Thyroid gland (tissue), 4 donors: ENCODE results near the gene LRFN2.

Source experiments
- POLR2A ChIP-seq, 2 donors: fragments of 450-650 bp; IDR thresholded peaks; one replicate each; pipeline ENCODE4 v1.6.1; 2017; ENCODE audit warnings: antibody characterized with exemption in 2 of 2, mild to moderate bottlenecking in 2 of 2, moderate library complexity in 1 of 2
- TF ChIP-seq, protein P1 (sequence below), 6 experiments: fragments of 200-600 bp in 3 of 6; fragments of 450-650 bp in 3 of 6; sonication (generic) in 3 of 6; IDR thresholded peaks; one replicate each; pipeline ENCODE4 v1.5.1; 2016 to 2019; ENCODE audit warnings: antibody characterized with exemption in 6 of 6, mild to moderate bottlenecking in 2 of 6, inconsistent platforms in 1 of 6, moderate library complexity in 1 of 6

DNA sequence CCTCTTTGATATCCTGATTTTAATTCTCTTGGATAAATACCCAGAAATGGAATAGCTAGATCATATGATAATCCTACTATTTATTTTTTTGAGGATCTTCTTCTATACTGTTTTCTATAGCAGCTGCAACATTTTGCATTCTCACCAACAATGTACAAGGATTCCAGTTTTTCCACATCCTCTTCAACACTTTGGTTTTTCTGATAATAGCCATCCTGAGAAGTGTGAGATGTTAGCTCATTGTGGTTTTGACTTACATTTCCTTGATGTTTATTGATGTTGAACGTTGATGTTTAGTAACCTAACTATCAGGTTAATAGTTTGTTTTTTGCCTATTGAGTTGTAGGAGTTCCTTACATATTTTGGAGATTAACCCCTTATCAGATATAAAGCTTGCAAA, 217.3 kb downstream of the LRFN2 start:
- TF ChIP-seq POLR2A (IDR thresholded peaks at IDR 0.05): no peak
- TF ChIP-seq, protein P1, sequence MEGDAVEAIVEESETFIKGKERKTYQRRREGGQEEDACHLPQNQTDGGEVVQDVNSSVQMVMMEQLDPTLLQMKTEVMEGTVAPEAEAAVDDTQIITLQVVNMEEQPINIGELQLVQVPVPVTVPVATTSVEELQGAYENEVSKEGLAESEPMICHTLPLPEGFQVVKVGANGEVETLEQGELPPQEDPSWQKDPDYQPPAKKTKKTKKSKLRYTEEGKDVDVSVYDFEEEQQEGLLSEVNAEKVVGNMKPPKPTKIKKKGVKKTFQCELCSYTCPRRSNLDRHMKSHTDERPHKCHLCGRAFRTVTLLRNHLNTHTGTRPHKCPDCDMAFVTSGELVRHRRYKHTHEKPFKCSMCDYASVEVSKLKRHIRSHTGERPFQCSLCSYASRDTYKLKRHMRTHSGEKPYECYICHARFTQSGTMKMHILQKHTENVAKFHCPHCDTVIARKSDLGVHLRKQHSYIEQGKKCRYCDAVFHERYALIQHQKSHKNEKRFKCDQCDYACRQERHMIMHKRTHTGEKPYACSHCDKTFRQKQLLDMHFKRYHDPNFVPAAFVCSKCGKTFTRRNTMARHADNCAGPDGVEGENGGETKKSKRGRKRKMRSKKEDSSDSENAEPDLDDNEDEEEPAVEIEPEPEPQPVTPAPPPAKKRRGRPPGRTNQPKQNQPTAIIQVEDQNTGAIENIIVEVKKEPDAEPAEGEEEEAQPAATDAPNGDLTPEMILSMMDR (IDR thresholded peaks at IDR 0.05): no peak
